GM13976 (cell line): Measurements from ENCODE around the gene CTNNA2.

ENCODE experiments used
- DNase-seq: peaks from one replicate; pipeline ENCODE4 v3.0.0; 2012; ENCODE audit warnings: low spot score
- CTCF ChIP-seq: IDR thresholded peaks from 2 replicates; pipeline ENCODE4 v1.5.1; 2012; ENCODE audit warnings: borderline replicate concordance, mild to moderate bottlenecking; ENCODE audit not compliant: insufficient read depth; ENCODE audit errors: extremely low read depth, missing control alignments, control extremely low read depth
- in situ Hi-C: fragments of 300-500 bp; cut with MboI; formaldehyde crosslinking; loops from one replicate; pipeline ENCODE4 v1.12.0; 2022; ENCODE audit warnings: low sequenced_read_pairs, mixed read lengths, inconsistent platforms; ENCODE audit not compliant: unreplicated experiment

Gene CTNNA2

DNA sequence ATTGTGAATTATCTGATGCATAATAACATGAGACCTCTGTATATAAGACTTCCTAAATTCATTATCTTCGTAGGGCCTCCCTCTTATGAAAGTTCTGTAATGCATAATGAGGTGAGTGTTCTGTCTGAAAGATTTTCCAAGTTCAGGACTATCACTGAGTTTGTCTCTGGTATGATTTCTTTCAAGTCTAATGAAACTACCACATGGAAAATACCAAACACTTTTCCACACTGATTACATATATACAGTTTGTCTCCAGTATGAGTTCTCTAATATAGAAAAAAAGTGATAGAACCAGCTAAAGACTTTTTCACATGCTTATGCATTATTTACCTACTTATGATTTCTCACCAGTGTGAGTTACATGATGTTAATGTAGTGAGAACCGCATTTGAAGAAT is 34.7 kb downstream of the CTNNA2 start:
- no peak for TF ChIP-seq CTCF
- in situ Hi-C loops: no loop called here
- DNase-seq: no peak

- no peak for DNase-seq
Observed at GRCh38 chr2:79552653-79553052, 39.8 kb downstream of the CTNNA2 start.

DNA sequence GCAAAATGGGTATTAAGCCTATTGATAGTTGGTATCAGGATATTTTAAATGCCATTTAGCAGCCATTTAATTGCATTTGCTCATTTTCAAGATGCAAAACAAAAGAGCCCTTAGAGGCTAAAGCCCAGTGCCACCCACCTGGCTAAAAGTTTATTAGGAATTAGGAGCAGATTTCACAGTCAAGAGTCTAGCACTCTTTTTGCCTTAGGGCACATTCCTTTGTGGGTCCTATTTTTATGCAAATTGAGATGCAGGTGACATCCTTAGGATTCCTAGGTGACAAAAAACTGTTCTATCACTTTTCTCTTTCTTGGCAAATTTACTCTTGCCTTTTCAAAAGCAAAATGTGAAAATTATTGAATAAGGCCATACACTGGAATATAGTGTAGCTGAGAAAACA is 42.0 kb downstream of the CTNNA2 start:
- no peak for DNase-seq
- TF ChIP-seq CTCF: no peak
- in situ Hi-C loops: no loop called here

More at GRCh38 chr2:79552653-79553052, 39.8 kb downstream of the CTNNA2 start:
- in situ Hi-C loops: no loop called here
- no peak for TF ChIP-seq CTCF

- in situ Hi-C loops: no loop called here
- no peak for DNase-seq
- no peak for TF ChIP-seq CTCF
Observed at GRCh38 chr2:79564065-79564464, 51.2 kb downstream of the CTNNA2 start.

DNA sequence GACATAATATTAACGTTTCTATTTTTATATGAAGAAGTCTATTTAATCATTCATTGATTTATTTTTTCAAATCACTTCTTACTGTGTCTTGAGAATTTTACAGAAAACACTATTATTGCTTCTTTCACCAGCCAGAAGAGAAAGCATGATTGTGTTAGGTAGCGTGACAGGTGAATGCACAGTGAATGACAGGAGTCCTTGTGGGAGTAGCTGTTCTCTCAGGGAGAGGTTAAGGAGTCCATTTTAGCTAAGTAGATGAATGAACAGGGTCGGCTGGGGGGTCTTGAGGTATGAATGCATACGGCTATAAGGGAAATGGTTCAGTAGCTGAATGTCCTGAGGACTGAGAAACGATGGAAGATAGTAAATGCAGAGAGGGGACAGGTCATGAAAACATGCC is 56.2 kb downstream of the CTNNA2 start:
- no peak for TF ChIP-seq CTCF
- in situ Hi-C loops: no loop called here
- DNase-seq: no peak

- in situ Hi-C loops: no loop called here
- TF ChIP-seq CTCF: no peak
- DNase-seq: no peak
Observed at GRCh38 chr2:79573895-79574674, 61.2 kb downstream of the CTNNA2 start.

DNA sequence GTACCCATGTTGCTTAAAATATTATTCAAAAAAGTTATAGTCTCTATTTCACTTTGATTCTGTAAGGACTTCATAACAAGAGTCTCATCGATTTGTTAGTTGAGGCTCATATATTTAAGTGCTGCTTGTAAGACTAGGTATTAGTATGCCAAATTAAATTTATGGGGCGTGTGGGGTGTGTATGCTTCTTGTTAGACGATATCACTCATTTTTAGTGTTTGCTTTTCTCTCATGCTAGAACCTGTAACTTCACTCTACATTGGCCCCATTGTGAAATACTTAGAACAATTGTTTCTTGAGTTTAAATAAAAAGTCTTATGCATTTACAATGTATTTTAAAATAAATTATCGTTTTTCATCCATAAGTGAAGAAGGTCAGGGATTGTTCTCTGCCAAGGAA is 63.6 kb downstream of the CTNNA2 start:
- no peak for TF ChIP-seq CTCF
- no peak for DNase-seq
- in situ Hi-C loops: no loop called here
